Measurements from ENCODE around the gene AASDH.

DNA sequence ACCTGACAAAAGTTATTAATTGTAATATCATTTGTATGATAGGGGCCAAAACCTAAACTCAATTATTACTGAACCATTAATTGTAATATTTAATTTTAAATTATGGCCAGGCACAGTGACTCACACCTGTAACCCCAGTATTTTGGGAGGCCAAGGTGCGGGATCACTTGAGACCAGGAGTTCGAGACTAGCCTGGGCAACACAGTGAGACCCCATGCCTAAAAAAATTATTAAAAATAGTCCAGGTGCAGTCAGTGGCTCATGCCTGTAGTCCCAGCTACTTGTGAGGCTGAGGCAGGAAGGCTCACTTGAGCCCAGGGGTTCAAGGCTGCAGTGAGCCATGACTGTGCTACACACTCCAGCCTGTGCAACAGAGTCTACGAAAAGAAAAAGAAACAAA lies 30.1 kb upstream of the AASDH start:
- TF ChIP-seq CTCF (conservative IDR thresholded peaks at IDR 0.05; ENCODE audit: low read depth, low read length) (no peak), EZH2 (IDR thresholded peaks at IDR 0.05; ENCODE audit: borderline replicate concordance, low read depth, low read length, poor library complexity, severe bottlenecking) (no peak)
